Islet precursor cell (in vitro differentiated cells): ENCODE results near the gene UBFD1.
"Not testable (repeated sequence)": the region's sequence is repeated elsewhere in the genome, so short reads cannot be mapped to it uniquely, and the experiment has no call there.

Source experiments
- DNase-seq: peaks from one replicate; pipeline ENCODE4 v3.0.0-alpha.2; 2018

The UBFD1 gene

GRCh38 chr16:23571895-23572294 is 14.4 kb downstream of the UBFD1 start:
- DNase-seq = no peak

- no peak for DNase-seq
Measured at GRCh38 chr16:23572394-23572793, 14.9 kb downstream of the UBFD1 start.

- no peak for DNase-seq
Measured at GRCh38 chr16:23573817-23574216, 16.3 kb downstream of the UBFD1 start.

- DNase-seq = no peak
Measured at GRCh38 chr16:23575834-23576233, 18.3 kb downstream of the UBFD1 start.

GRCh38 chr16:23577493-23577892 is 20.0 kb downstream of the UBFD1 start:
- DNase-seq = no peak

- peak; percentile 64 for DNase-seq
Measured at GRCh38 chr16:23578101-23578830, 20.7 kb downstream of the UBFD1 start.

GRCh38 chr16:23579371-23579770 is 21.8 kb downstream of the UBFD1 start:
- DNase-seq = no peak

GRCh38 chr16:23580391-23580790 is 22.9 kb downstream of the UBFD1 start:
- no peak for DNase-seq

GRCh38 chr16:23581764-23582163 is 24.2 kb downstream of the UBFD1 start:
- no peak for DNase-seq

GRCh38 chr16:23583271-23583670 is 25.7 kb downstream of the UBFD1 start:
- not testable (repeated sequence) for DNase-seq

GRCh38 chr16:23584186-23585076 is 26.9 kb downstream of the UBFD1 start:
- DNase-seq = peak; percentile 71

- no peak for DNase-seq
Measured at GRCh38 chr16:23587726-23588125, 30.2 kb downstream of the UBFD1 start.

- DNase-seq = no peak
Measured at GRCh38 chr16:23590181-23590580, 32.7 kb downstream of the UBFD1 start.

- no peak for DNase-seq
Measured at GRCh38 chr16:23594186-23594585, 36.7 kb downstream of the UBFD1 start.

- no peak for DNase-seq
Measured at GRCh38 chr16:23595246-23595950, 37.9 kb downstream of the UBFD1 start.

- peak; percentile 95 for DNase-seq
Measured at GRCh38 chr16:23595951-23596720, 38.6 kb downstream of the UBFD1 start, which contains the start of gene NDUFAB1. TSS of gene NDUFAB1 (minus strand) at chr16:23596316. CDS start at chr16:23596290, 26 bp downstream.

- peak; percentile 88 for DNase-seq
Measured at GRCh38 chr16:23597003-23597756, 39.7 kb downstream of the UBFD1 start.

GRCh38 chr16:23607726-23608125 is 50.2 kb downstream of the UBFD1 start:
- DNase-seq = peak; percentile 57

- DNase-seq = no peak
Measured at GRCh38 chr16:23608194-23608593, 50.7 kb downstream of the UBFD1 start.

- DNase-seq = no peak
Measured at GRCh38 chr16:23609929-23610328, 52.4 kb downstream of the UBFD1 start.

GRCh38 chr16:23610905-23611304 is 53.4 kb downstream of the UBFD1 start:
- DNase-seq = not testable (repeated sequence)

- no peak for DNase-seq
Measured at GRCh38 chr16:23611936-23612335, 54.4 kb downstream of the UBFD1 start.
